ENCODE results near the gene GNG4. TPM values are rescaled to one million over a fixed set of nuclear protein-coding genes. Genes with fewer than 3 reads are reported as not detected.

The GNG4 gene
- polyA plus RNA-seq, 3 donors = 1.2 to 2.2 (median 2.1) TPM

DNA sequence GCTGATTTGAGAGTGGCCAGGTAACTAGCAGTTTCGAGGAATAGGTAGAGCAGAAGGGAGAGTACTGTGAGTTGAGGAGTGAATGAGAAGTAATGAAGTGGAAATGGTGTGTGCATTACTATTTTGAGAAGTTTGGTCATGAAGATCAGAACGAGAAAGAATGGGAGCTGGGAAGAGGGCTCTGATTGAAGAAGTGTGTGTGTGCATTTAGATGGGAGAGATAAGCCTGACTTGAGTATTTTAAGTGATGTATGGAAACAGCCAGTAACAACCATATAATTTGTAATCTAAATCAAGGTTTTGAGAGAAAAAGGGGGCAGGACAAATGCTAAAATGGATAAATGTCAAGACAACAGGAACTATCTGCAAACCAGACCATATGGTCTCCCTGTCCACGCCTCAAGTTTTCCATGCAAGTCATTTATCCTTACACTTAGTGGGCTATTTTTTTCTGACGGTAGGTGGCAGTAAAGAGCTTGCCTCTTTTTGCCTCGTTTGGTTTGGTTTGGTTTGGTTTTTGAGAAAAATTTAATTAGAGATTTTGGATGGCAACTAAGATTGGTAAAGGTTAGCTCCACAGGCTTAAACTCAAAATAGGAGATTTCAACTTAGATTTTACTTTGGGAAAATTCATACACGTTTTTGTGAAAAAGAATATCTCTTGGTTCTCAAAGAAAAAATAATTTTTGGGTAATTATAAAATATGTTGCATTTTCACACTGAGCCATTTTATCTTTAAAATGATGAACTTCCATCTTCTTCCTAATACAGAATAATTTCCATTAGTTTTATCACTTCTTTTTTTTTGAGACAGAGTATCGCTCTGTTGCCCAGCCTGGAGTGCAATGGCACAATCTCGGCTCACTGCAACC lies 135.9 kb downstream of the GNG4 start:
- H3K27ac ChIP-seq (ENCODE audit: low read depth, low read length) = no peak overlapping the region
- WGBS, 3 donors = 36 to 38% (median 37%) methylated on average over 8 of the region's 8 CpGs

DNA sequence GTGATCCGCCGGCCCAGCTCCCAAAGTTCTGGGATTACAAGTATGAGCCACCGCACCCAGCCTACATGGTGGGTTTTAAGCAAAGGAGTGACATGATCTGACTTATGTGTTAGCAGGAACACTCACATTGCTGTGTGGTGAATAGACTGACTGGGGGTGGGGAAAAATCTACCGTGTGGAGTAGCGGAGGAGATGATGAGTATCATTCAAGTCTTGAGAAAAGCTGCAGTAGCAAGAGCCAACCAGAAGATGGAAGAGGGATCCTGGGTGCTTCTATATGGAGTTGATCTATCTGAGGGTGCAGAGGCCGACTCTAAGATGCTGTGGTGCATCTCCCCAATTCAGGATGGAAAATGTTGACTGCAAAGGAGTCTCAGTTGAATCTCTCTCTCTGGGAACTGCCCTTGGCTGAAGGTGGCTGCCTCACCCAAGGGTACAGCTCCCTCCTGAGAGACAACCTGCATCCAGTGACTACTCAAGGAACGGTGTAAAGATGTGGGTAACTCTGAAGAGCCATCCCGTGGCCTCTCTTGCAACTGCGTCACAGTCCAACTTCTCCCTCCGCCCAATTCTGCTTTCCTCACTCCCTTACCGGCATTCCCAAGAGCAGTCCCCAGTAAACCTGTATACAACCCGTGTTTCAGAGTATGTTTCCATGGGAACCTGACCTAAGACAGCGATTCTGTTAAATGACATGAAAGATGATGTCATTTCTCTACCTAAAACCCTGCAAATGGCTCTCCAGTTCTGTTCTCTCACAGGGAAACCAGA lies 137.9 kb downstream of the GNG4 start:
- no peak overlapping the region for H3K27ac ChIP-seq (ENCODE audit: low read depth, low read length)
- WGBS, 3 donors = 66 to 69% (median 68%) methylated on average over 13 of the region's 13 CpGs

DNA sequence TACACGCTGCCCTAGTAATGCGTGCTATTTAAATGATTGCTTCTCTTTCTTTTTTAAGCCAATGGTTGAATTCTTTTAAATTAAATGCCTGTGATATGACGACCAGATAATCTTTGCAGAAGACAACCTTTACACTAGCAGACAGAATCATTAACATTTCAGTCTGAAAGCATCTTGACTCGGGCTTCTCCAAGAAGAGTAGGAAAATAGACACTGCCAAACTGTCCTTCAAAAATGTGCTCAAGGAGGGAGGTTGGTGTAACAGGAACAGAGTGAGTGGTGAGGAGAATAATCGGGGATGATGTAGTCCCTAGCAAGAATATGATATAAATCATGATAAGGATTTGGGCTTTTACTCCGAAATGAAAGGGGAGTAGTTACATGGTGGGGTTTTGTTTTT lies 138.8 kb downstream of the GNG4 start:
- 72 to 79% (median 76%) methylated on average over 6 of the region's 6 CpGs for WGBS, 3 donors
- H3K27ac ChIP-seq (ENCODE audit: low read depth, low read length) = no peak overlapping the region

DNA sequence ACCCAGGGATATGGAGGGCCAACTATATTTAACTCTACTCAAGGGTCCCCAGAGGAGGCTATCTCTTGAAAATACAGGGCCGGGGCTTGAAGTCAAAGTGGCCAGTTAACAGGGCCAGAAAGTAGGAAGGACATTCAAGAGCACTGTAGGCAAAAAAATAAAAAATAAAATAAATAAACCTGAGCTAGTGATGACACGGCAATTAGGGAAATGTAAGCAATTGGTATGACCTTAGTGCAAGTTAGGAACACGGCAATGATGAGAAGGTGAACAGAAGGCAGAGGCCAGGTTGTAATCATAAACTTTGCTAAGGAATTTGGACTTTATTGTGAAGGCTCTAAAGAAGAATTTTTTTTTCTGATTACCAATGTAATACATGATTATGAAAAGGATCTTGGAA lies 142.0 kb downstream of the GNG4 start:
- 59 to 86% (median 80%) methylated on average over 3 of the region's 3 CpGs for WGBS, 3 donors
- no peak overlapping the region for H3K27ac ChIP-seq (ENCODE audit: low read depth, low read length)

DNA sequence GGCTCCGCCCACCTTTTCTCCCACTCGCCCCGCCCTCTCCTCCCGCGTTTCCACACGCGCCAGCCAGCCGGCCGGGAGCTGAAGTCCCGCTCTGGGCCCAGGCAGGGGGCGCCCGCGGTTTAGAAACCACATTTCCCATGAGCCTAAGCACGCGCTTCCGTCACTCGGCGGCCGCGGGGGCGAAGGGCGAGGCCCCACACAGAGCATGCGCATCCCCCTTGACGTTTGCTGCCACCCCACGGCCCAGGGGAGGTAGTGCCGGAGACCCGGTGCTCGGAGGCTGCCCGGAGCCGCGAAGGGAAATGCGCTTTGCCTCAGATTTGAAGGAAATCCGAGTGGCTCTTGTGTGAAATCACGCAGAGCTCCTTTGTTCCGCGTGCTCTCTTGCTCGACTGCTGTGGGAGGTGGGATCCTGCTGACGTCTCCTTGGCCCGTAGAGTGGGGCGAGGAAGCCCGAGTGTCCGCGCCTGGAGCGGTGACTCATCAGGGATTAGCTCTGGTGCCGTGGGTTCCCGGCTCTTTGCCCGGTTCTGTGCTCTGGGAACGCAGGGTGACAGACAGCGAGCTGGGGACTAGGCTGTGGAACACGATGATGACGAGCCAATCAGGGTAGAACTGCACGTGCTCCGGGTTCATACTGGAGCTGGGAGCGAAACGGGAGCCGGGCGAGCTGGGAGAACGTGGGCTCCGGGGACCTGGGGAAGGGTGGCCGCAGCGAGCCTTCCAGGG lies 144.9 kb downstream of the GNG4 start:
- peak overlapping the region; percentile 97 for H3K27ac ChIP-seq (ENCODE audit: low read depth, low read length)
- WGBS, 3 donors = 0% methylated on average over 53 to 61 of the region's 61 CpGs

DNA sequence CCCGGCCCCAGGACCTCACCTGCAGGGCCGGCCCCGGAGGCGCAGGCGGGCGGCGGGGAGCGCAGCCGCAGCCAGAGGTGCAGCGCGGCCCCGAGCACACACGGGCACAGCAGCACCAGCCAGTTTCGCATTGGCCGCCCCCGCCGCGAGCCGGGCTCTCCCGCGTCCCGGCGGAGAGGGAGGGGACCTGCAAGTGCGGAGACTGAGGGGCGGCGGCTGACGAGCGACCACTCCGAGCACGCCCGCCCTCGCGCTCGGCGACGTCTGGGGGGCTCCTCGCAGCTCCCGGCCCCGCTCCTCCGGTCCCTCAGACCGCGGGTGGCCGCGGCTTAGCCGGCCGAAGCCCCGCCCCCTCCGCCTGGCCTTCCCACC lies 145.5 kb downstream of the GNG4 start, which contains the start of gene B3GALNT2:
B3GALNT2 (minus strand) TSS at position 331 of the 372 bp plus-strand sequence; CDS start at position 131, 200 bp downstream.
- WGBS, 3 donors = 1 to 2% (median 1%) methylated on average over 21 to 48 of the region's 48 CpGs
- peak within 1 kb of the TSS; percentile 97 for H3K27ac ChIP-seq (ENCODE audit: low read depth, low read length)

DNA sequence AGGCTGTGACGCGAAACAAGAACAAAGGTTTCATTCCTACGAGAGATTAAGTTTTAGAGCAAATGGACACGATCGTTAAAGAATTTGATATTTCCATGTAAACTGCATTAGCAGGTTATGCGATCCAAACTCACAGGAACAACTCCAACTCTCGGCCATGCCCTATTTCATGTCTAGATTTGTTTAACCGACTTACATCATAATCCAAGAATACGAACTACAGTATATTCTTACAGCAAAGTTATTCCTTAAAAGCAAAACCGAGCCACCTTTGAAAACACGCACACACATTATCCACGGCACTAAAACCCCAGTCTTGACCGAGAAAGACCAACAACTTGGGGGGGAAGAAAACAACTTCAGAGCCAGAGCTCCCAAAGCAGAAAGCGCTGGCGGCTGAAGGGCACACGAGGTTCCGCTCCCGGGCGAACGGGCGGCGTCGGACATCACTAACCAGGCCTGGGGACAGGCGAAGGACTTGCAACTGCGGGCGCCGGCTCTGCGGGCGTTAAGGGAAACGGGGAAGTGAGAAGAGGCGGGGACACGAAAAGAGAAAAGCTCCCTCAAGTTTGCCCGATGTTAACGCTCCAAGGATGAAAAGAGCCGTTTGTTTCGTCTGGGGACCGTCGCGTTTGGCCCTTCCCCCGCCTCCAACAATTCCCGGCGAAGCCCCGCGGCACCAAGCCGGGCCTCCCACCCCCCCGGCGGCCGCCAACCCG lies 146.0 kb downstream of the GNG4 start:
- H3K27ac ChIP-seq (ENCODE audit: low read depth, low read length) = peak overlapping the region; percentile 82
- 0 to 1% (median 1%) methylated on average over 36 to 49 of the region's 49 CpGs for WGBS, 3 donors

DNA sequence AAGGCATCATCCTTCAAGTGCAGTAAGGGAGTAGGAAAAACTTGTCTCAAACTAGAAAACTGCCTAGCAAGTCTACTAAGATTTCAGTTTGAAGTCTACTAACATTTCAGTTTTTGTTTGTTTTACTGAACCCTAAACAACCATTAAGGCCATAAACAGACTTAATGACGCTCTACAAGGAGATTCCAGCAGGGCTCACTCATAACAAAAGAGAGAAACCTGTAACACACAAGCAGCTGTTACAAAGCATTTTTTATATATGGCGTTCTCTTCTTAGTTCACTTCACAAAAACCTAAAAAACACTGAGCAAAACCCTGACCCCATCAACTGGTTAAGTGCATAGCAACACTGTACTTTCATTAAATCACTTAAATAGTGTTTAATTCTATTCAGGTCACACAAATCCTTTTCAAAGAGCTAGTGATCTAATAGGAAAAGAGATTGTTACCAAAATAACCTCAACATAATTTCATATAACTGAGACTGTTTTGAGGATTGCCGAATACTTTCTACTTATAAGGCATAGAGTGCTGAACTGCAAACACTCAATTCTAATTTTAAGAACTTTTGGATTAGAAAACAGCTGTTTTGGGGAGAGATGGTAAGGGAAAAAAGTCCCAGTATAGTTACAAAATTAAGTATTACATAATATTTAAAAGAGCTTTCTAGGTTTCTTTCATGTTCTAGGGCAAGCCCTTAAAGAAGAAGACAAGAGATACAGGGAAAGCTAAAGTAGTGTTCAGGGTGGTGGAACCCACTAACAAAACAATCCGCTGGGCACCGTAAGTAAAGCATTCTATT lies 146.8 kb downstream of the GNG4 start:
- H3K27ac ChIP-seq (ENCODE audit: low read depth, low read length) = no peak overlapping the region
- WGBS, 3 donors = 7 to 32% (median 30%) methylated on average over 5 of the region's 5 CpGs

DNA sequence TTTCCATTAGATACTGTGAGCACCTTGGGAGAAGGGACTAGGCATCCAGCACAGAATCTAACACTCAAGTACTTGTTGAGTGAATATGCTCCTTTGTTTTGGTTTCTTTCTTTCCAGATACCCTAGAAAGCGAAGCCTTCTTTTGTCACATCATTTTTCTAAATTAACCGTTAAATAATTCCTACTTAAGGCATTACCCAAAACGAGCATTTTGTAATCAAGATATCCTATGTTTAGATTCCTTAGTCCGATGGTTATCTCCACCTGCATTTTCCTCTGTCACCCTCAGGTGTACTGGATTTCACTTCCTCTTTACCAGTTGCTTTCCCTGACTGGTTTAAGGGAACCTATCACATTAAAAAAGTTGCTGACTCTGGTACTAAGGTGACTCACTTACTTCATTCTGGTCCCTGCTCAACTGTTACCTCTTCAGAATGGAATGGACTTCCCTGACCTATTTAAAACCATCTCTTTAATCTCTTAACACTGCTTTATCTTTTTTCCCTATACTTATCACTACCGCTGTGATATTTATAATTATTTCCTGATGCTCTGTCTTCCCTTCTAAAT lies 148.5 kb downstream of the GNG4 start:
- WGBS, 3 donors = 69 to 92% (median 89%) methylated on average over 5 of the region's 5 CpGs

More for the DNA sequence above, 148.5 kb downstream of the GNG4 start:
- H3K27ac ChIP-seq (ENCODE audit: low read depth, low read length) = no peak overlapping the region

Other genes with a start within 250 kb of the GNG4 start
- 10 to 100 TPM in 1 of 3 donors, 1 to 10 TPM in 2; 3.1 to 17.7 (median 7.9) TPM for gene B3GALNT2, start 145.3 kb downstream of the GNG4 start, polyA plus RNA-seq
- 1 to 10 TPM; 3.1 to 9.4 (median 7.9) TPM for gene LYST, start 217.1 kb upstream of the GNG4 start, polyA plus RNA-seq